ENCODE measurements around the gene TMEM41B.
"Not testable (repeated sequence)": the region's sequence is repeated elsewhere in the genome, so short reads cannot be mapped to it uniquely, and the experiment has no call there.

TMEM41B gene

DNA sequence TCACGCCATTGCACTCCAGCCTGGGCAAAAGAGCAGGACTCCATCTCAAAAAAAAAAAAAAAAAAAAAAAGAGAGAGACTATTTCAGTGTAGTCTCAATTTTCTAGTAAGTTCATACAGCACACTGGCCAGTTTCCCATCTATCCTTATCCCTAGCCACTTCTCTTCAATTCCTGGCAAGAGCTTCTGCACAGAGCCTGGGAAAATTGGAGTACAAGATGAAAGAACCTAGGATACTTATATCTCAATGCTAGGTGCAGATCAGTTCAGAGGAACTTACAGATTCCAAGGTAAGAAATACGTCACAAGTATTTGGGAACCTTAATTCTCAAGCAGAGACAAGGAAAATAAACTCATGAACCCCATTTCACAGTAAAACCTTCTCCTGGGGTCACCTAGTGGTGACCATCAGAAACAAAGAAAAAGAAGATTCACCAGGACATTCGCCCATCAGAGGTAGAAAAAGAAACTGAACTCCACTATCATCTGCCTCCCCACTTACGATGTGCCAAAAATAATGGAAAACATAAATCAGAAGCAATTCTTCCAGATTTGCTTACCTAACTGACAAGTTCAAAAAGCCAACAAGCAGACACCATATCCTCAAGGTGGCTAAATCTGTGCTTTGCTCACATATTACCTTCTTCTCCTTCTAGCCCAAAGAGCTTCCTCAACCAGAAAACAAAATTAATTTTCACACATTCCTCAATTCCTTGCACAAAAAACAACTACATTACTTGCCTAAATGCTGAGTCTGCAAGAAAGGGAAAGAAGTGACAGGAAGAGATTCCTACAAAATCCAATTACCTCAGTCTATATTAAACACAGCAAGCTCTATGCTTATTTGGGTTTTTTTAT is 54.2 kb downstream of the TMEM41B start:
- no peak for DNase-seq (ENCODE audit: low read depth in 2 of 2)

DNA sequence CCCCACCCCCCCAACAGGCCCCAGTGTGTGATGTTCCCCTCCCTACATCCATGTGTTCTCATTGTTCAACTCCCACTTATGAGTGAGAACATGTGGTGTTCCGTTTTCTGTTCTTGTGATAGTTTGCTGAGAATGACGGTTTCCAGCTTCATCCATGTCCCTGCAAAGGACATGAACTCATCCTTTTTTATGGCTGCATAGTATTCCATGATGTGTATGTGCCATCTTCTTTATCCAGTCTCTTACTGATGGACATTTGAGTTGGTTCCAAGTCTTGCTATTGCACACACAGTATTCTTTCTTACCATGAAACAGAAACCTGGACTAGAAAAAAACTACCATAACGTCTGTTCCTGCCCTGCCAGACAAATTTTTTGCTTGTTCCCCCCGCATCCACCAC is 56.1 kb downstream of the TMEM41B start:
- DNase-seq (ENCODE audit: low read depth in 2 of 2), result not testable (repeated sequence)

DNA sequence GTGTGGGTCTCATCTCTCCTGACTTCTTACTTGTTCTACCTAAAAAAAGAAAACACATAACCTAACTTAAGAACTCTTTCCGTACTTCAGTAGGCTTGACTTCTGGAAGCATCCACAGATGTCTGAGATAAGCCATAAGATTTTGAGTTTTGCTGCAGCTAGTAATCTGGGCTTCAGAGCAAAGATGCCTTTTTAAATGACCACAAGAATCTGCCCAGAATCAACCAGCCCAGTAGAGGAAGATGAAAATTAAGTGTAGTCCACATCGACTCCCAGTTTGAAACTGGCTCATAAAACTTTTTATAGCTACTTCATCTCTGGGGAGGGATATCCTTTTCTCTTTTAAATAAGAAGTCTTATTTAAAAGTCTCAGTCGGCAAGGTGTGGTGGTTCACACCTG is 60.0 kb downstream of the TMEM41B start:
- DNase-seq (ENCODE audit: low read depth in 2 of 2), result no peak

DNA sequence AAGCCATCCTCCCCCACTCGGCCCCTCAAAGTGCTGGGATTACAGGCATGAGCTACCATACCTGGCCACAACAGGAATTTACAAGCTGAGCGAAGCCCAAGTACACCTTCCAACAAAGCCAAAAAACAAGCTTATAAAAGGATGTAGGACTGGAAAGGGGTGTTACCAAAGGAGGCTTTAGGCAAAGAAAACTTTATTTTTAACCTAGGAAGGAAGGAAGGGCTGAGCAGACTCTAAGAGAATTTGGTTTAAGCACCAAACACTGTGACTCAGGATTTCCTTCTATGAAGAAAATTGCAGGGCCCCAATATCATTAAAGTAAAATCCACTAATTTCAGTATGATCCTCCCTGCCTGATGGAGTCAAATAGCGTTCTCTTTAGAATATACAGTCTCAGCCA is 61.3 kb downstream of the TMEM41B start:
- DNase-seq (ENCODE audit: low read depth in 2 of 2), result no peak

DNA sequence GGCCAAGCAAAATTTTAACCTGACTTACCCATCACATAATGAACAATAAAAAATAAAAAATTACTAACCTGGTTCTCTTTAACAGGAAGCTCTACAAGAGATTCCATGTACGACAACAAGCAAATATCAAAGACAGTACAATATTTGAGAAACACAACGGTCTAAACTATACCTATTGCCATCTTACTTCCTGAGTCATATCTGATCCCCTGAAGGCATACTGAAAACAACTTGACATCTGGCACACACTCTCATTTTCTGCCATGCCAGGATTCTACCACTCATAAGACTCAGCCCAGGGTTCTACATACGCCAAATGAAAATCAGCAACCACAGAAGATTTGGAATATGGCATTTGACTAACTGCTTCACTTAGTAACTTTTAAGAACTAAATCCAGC is 63.1 kb downstream of the TMEM41B start:
- DNase-seq (ENCODE audit: low read depth in 2 of 2), result no peak

DNA sequence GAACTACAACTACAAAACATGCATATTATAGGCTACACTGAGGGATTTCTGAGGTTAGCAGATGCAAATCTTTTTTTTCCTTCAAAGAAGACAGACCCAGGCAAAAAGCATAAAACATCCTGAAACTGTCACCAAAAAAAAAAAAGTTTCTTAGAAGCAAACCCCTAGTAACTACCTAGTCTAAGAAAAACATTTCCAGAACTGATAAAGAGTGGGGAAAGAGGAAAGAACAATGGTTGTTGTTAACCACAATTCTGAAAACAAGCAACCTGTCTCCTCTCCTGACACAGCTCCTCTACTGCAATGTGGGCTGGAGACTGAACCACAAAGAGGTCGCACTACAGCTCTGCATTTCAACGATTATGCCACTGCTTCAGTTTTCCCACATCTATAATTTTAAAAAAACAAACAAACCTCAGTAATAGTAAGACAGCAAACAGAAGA is 64.2 kb downstream of the TMEM41B start:
- no peak for DNase-seq (ENCODE audit: low read depth in 2 of 2)

DNA sequence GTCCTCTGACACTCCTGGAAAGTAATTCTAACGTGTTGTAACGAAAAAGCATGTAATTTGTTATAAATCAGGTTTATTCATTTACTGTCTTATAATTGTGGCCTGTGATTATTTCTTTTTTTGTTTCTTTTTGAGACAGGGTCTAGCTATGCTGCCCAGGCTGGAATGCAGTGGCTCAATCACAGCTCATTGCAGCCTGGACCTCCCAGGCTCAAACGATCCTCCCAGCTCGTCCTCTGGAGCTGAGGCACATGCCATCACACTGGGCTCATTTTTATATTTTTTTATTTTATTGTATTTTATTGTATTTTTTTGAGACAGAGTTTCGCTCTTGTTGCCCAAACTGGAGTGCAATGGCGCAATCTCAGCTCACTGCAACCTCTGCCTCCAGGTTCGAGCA is 65.1 kb downstream of the TMEM41B start:
- DNase-seq (ENCODE audit: low read depth in 2 of 2), result no peak

DNA sequence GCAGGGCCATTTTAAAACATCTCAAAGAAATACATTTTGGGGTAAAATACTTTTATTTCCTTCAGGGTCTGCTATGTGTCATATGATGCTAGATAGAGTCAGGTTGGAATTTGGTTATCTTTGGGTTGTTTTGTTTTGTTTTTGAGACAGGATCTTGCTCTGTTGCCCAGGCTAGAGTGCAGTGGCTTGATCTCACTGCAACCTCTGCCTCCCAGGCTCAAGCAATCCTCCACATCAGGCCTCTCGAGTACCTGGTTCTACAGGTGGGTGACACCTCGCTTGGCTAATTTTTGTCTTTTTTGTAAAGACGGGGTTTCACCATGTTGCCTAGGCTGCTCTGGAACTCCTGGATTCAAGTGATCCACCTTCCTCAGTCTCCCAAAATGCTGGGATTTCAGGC is 66.5 kb downstream of the TMEM41B start:
- no peak for DNase-seq (ENCODE audit: low read depth in 2 of 2)

DNA sequence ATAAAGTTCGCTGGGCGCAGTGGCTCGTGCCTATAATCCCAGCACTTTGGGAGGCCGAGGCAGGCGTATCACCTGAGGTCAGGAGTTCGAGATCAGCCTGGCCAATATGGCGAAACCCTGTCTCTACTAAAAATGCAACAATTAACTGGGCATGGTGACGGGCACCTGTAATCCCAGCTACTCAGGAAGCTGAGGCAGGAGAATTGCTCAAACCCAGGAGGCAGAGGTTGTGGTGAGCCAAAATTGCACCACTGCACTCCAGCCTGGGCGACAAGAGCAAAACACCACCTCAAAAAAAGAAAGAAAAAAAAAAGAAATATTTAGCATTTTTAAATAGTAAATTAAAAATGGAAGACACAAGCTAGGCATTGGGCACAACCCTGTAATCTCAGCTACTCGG is 78.2 kb downstream of the TMEM41B start:
- DNase-seq (ENCODE audit: low read depth in 2 of 2), result not testable (repeated sequence)

DNA sequence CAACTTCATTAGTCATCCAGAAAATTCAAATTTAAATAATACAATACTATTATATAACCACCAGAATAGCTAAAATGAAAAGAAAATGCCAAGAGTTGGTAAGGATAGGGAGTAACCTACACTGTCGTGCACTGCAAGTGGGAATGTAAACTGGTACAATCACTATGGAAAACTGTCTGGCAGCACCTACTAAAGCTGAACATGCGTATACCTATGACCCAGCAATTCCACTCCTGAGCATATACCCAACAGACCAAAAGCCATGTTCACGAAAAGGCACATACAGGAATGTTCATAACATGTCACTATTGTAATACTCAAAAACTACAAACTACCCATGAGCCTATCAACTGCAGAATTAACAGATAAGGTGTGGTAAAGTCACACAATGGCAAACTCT is 81.9 kb downstream of the TMEM41B start:
- DNase-seq (ENCODE audit: low read depth in 2 of 2), result no peak

DNA sequence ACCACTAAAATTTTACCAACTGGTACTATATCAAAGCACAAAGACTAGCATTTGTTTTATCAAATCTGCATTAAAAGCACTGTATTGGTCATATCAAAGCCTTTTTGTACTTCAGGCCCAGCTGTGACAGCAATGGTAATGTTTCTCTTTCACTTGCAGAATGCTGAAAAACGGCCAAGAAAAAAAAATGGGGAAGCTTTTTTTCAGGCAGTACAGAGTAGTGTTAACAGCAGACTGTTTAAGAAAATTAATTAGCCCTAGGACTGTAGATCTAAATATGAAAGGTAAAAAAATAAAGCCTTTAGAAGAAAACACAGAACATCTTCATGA is 82.6 kb downstream of the TMEM41B start:
- no peak for DNase-seq (ENCODE audit: low read depth in 2 of 2)

All from stimulated activated CD8-positive, alpha-beta memory T cell treated with anti-CD3 and anti-CD28 coated beads, Interleukin-2, amount 100 ng/mL, for 1 hour (primary cell).